GM18868 (cell line): Measurements from ENCODE around the gene PHGDH.

Source experiments
- ATAC-seq: cut with Tn5 transposase; IDR thresholded peaks from one replicate; pipeline ENCODE4 v1.9.1; 2021; ENCODE audit warnings: mild to moderate bottlenecking, moderate library complexity; ENCODE audit not compliant: unreplicated experiment

Gene PHGDH

GRCh38 chr1:119729044-119729443 lies 17.3 kb downstream of the PHGDH start:
- ATAC-seq = no peak

- ATAC-seq = no peak
Measured at GRCh38 chr1:119731060-119731459, 19.3 kb downstream of the PHGDH start.

GRCh38 chr1:119731741-119732430 lies 20.2 kb downstream of the PHGDH start:
- ATAC-seq = no peak

GRCh38 chr1:119732465-119733168 lies 20.9 kb downstream of the PHGDH start:
- no peak for ATAC-seq

GRCh38 chr1:119733754-119734153 lies 22.0 kb downstream of the PHGDH start:
- ATAC-seq = no peak

GRCh38 chr1:119735217-119735616 lies 23.5 kb downstream of the PHGDH start:
- no peak for ATAC-seq

- no peak for ATAC-seq
Measured at GRCh38 chr1:119736649-119737039, 24.9 kb downstream of the PHGDH start.

- ATAC-seq = no peak
Measured at GRCh38 chr1:119737040-119737682, 25.4 kb downstream of the PHGDH start.

GRCh38 chr1:119738100-119738720 lies 26.5 kb downstream of the PHGDH start:
- ATAC-seq = no peak

GRCh38 chr1:119739150-119739549 lies 27.4 kb downstream of the PHGDH start:
- no peak for ATAC-seq

- no peak for ATAC-seq
Measured at GRCh38 chr1:119740261-119740660, 28.5 kb downstream of the PHGDH start.

GRCh38 chr1:119740896-119741780 lies 29.4 kb downstream of the PHGDH start:
- no peak for ATAC-seq

GRCh38 chr1:119742202-119742601 lies 30.5 kb downstream of the PHGDH start:
- ATAC-seq = no peak

GRCh38 chr1:119742677-119743076 lies 30.9 kb downstream of the PHGDH start:
- no peak for ATAC-seq

GRCh38 chr1:119743308-119743707 lies 31.6 kb downstream of the PHGDH start:
- no peak for ATAC-seq

GRCh38 chr1:119743776-119744597 lies 32.3 kb downstream of the PHGDH start:
- peak; percentile 84 for ATAC-seq

- ATAC-seq = no peak
Measured at GRCh38 chr1:119744598-119744942, 32.8 kb downstream of the PHGDH start.

- no peak for ATAC-seq
Measured at GRCh38 chr1:119745034-119745433, 33.3 kb downstream of the PHGDH start.

- ATAC-seq = no peak
Measured at GRCh38 chr1:119747451-119747850, 35.7 kb downstream of the PHGDH start.

- no peak for ATAC-seq
Measured at GRCh38 chr1:119748040-119748439, 36.3 kb downstream of the PHGDH start.
